Right lobe of liver (tissue), 4 donors: ENCODE measurements around the gene SIRT2.

Experiments used
- CTCF ChIP-seq, 4 donors: fragments of 200-600 bp in 3 of 4; fragments of 450-650 bp in 1 of 4; IDR thresholded peaks; one replicate each; pipeline versions ENCODE4 v1.5.1 to v1.8.0; 2016 to 2022; ENCODE audit warnings: antibody characterized with exemption in 4 of 4, mild to moderate bottlenecking in 2 of 4
- POLR2A ChIP-seq: fragments of 450-650 bp; IDR thresholded peaks from one replicate; pipeline ENCODE4 v1.6.1; 2017; ENCODE audit warnings: antibody characterized with exemption, mild to moderate bottlenecking
- donor health status: DM: no; HTN: no; CAD: no.
- donor health status: DM: no; HTN: no; CAD: no.
- donor health status: DM: no; HTN: yes; CAD: no.

DNA sequence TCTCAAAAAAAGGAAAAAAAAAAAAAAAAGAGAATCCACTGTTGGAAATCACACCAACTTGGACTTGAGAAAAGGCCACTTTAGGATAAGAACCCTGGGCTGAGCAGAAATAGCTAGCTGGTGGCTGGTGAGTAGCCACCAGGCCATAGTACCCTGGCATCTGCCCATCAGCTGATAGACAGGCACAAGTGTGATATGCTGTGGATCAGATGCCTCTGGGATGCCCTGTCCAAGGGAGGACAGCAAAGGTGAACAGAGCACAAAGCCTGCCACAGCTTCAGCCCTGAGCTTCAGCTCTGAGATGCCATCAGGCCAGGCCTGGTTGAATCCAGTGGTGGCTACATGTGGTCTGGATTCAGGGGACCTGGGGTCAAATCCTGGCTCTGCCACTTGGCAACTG lies 8.7 kb downstream of the SIRT2 start:
- TF ChIP-seq POLR2A (no peak), CTCF (IDR thresholded peaks at IDR 0.05) (no peak)
